NT2/D1 (cell line): ENCODE results near the gene ATXN7L3.

Experiments used
- SUZ12 ChIP-seq: IDR thresholded peaks from 2 replicates; pipeline ENCODE4 v1.6.1; 2011; ENCODE audit not compliant: insufficient read length, insufficient read depth; ENCODE audit errors: extremely low read depth
- YY1 ChIP-seq: IDR thresholded peaks from 2 replicates; pipeline ENCODE4 v1.6.1; 2011; ENCODE audit not compliant: insufficient read length, insufficient read depth
- ZNF274 ChIP-seq: IDR thresholded peaks from 2 replicates; pipeline ENCODE4 v1.6.1; 2011; ENCODE audit warnings: mild to moderate bottlenecking, low read depth, low read length

DNA sequence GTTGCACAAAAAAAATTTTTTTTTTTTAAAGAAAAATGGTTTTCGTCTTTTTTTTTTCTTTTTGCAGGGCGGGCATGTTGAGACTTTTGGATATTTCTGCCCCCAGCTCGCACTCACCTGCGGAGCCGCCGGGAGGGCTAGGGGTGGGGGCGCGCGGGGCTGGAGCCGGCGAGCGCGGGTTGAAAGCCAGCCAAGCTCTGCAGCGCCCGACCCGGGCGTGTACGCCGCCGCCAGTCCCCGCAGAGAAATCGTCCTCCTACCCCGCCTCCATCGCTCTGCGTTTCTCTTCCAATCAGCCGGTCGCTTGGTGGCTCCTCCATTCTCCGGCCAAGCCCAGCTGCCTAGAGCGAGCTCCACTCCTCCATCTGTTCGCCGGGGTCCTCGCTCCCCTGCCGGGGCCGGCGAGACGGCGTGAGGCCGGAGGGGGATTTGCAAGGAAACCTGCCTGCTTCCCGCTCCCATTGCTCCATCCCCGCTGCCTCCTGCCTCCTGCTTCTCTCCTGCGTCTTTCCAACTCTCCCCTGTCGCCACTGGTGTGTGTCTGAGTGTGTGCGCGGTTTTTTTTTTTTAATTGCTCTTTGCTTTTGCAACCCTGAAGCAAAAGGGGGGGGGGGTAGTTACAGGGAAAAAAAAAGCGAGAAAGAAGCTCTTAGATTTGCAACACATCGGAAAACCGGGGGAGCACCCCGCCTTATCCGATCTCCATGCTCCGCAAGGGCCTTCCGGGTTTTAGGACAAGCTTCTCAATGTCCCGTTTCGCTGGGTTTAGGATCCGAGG, 21.6 kb upstream of the ATXN7L3 start:
- TF ChIP-seq ZNF274 (no peak), SUZ12 (no peak), YY1 (no peak)
